Caco-2 (cell line): ENCODE measurements around the gene WDR1. TPM values are rescaled to one million over a fixed set of nuclear protein-coding genes. Genes with fewer than 3 reads are reported as not detected.

ENCODE experiments used
- BruUV-seq: library from RNA; stranded (reverse); fragments of 400-500 nt; replicated peaks from 2 replicates; lab custom pipeline; 2021; lab: Mats Ljungman, UMichigan
- CTCF ChIA-PET: fragments of 300-600 bp; sonication (Branson Sonifier 250); formaldehyde crosslinking; loops from one replicate; lab custom pipeline; 2022; ENCODE audit warnings: antibody characterized with exemption; lab: Charles Lee
- POLR2A ChIA-PET: fragments of 300-600 bp; sonication (Branson Sonifier 250); formaldehyde crosslinking; loops from one replicate; lab custom pipeline; 2022; ENCODE audit warnings: antibody characterized with exemption; lab: Charles Lee
- DNase-seq, 2 experiments: peaks; one replicate each; pipeline versions ENCODE4 v3.0.0 to v3.0.0-alpha.2; 2020 to 2022
- H3K27me3 ChIP-seq: replicated peaks from 2 replicates; pipeline ENCODE4 v1.6.0; 2011; ENCODE audit warnings: low read length; ENCODE audit not compliant: control insufficient read depth, insufficient read depth
- H3K36me3 ChIP-seq: 2 replicates; pipeline ENCODE4 v1.5.1; 2011; ENCODE audit warnings: low read length; ENCODE audit not compliant: control insufficient read depth, insufficient read depth
- H3K4me1 ChIP-seq: fragments of 250-450 bp; sonication (Bioruptor Pico); 2 replicates; pipeline ENCODE4 v1.5.1; 2020; ENCODE audit warnings: mild to moderate bottlenecking
- H3K4me3 ChIP-seq: 2 replicates; pipeline ENCODE4 v1.5.1; 2011; ENCODE audit warnings: low read depth, mild to moderate bottlenecking, control low read depth, low read length
- H3K9me3 ChIP-seq: fragments of 250-450 bp; sonication (Bioruptor Pico); 2 replicates; pipeline ENCODE4 v1.5.1; 2020; ENCODE audit warnings: mild to moderate bottlenecking, moderate library complexity
- H3K27ac Mint-ChIP-seq: one replicate; pipeline ENCODE4 v1.8.0; 2022; ENCODE audit warnings: mixed read lengths; ENCODE audit not compliant: unreplicated experiment
- H3K27me3 Mint-ChIP-seq: one replicate; pipeline ENCODE4 v1.8.0; 2022; ENCODE audit warnings: mixed read lengths; ENCODE audit not compliant: insufficient read depth, unreplicated experiment
- H3K36me3 Mint-ChIP-seq: one replicate; pipeline ENCODE4 v1.8.0; 2022; ENCODE audit warnings: mild to moderate bottlenecking, mixed read lengths; ENCODE audit not compliant: insufficient read depth, unreplicated experiment
- H3K4me1 Mint-ChIP-seq: one replicate; pipeline ENCODE4 v1.8.0; 2022; ENCODE audit warnings: low read depth, mixed read lengths; ENCODE audit not compliant: unreplicated experiment
- H3K4me3 Mint-ChIP-seq: one replicate; pipeline ENCODE4 v1.8.0; 2022; ENCODE audit warnings: mild to moderate bottlenecking, moderate library complexity, mixed read lengths; ENCODE audit not compliant: unreplicated experiment
- H3K9me3 Mint-ChIP-seq: one replicate; pipeline ENCODE4 v1.8.0; 2022; ENCODE audit warnings: mixed read lengths; ENCODE audit not compliant: unreplicated experiment
- intact Hi-C: fragments of 100-400 bp; cut with micrococcal nuclease; formaldehyde crosslinking; loops from one replicate; pipeline ENCODE4 v1.10.0; 2022; ENCODE audit not compliant: unreplicated experiment
- total RNA-seq: library from RNA; stranded (reverse); gene quantifications from 2 replicates; pipeline ENCODE4 v1.2.3, GENCODE V29; 2022
- TF ChIP-seq, protein P1 (sequence below), 2 experiments: fragments of 200-600 bp in 1 of 2; IDR thresholded peaks; 1 replicate in 1 of 2; 2 replicates in 1 of 2; pipeline versions ENCODE4 v1.5.1 to v1.8.0; 2011 to 2022; ENCODE audit warnings: antibody characterized with exemption in 1 of 2, control low read depth in 1 of 2, inconsistent platforms in 1 of 2, low read depth in 1 of 2, low read length in 1 of 2, mild to moderate bottlenecking in 1 of 2, moderate library complexity in 1 of 2; ENCODE audit not compliant: insufficient read depth in 1 of 2, severe bottlenecking in 1 of 2, unreplicated experiment in 1 of 2

WDR1 gene
- total RNA-seq, 1 experiment from 2014 or later, result 250 TPM

DNA sequence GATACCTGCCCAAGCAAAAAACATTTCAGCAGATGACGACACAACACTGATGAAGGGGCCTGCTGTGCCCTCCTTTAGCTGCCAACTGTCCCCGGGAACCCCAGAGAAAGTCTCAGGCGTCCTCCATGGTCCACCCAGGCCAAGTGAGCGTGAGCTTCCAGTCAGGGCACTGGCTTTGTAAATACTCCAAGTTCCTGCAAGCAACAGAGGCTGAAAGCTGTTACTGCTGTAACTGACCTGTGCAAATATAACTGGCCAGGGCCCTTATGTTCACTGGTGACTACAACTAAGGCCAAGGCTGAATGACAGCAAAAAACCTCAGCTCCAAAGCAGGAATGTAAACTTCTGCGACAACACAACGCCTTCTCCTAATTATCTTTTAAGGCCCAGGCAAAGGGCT, 8.2 kb downstream of the WDR1 start:
- Histone ChIP-seq H3K27me3 (no peaks in the 10 kb centered on the region), H3K4me3 (no peak overlapping the region), H3K9me3 (no peaks in the 10 kb centered on the region), H3K36me3 (peaks cover 9% of the 10 kb centered on the region), H3K4me1 (no peaks in the 10 kb centered on the region)
- BruUV-seq, result no TSS peak
- intact Hi-C loops, result no loop called here
- DNase-seq, result no peak
- Mint-ChIP-seq H3K27me3 (no peaks in the 10 kb centered on the region), H3K27ac (peak overlapping the region; percentile 32), H3K4me3 (no peak overlapping the region), H3K36me3 (peaks cover 88% of the 10 kb centered on the region), H3K9me3 (no peaks in the 10 kb centered on the region), H3K4me1 (peaks cover 19% of the 10 kb centered on the region)
- ChIA-PET CTCF (no interaction called here), POLR2A (interaction anchor here (0.8 kb wide), 1 partner anchor 8 kb away, joined by 3 read pairs; the partner anchor contains the start of gene WDR1)
- TF ChIP-seq, protein P1, sequence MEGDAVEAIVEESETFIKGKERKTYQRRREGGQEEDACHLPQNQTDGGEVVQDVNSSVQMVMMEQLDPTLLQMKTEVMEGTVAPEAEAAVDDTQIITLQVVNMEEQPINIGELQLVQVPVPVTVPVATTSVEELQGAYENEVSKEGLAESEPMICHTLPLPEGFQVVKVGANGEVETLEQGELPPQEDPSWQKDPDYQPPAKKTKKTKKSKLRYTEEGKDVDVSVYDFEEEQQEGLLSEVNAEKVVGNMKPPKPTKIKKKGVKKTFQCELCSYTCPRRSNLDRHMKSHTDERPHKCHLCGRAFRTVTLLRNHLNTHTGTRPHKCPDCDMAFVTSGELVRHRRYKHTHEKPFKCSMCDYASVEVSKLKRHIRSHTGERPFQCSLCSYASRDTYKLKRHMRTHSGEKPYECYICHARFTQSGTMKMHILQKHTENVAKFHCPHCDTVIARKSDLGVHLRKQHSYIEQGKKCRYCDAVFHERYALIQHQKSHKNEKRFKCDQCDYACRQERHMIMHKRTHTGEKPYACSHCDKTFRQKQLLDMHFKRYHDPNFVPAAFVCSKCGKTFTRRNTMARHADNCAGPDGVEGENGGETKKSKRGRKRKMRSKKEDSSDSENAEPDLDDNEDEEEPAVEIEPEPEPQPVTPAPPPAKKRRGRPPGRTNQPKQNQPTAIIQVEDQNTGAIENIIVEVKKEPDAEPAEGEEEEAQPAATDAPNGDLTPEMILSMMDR (IDR thresholded peaks at IDR 0.05; ENCODE audit: insufficient read depth in 1 of 2, low read depth in 1 of 2, low read length in 1 of 2, severe bottlenecking in 1 of 2, unreplicated experiment in 1 of 2), result no peak

DNA sequence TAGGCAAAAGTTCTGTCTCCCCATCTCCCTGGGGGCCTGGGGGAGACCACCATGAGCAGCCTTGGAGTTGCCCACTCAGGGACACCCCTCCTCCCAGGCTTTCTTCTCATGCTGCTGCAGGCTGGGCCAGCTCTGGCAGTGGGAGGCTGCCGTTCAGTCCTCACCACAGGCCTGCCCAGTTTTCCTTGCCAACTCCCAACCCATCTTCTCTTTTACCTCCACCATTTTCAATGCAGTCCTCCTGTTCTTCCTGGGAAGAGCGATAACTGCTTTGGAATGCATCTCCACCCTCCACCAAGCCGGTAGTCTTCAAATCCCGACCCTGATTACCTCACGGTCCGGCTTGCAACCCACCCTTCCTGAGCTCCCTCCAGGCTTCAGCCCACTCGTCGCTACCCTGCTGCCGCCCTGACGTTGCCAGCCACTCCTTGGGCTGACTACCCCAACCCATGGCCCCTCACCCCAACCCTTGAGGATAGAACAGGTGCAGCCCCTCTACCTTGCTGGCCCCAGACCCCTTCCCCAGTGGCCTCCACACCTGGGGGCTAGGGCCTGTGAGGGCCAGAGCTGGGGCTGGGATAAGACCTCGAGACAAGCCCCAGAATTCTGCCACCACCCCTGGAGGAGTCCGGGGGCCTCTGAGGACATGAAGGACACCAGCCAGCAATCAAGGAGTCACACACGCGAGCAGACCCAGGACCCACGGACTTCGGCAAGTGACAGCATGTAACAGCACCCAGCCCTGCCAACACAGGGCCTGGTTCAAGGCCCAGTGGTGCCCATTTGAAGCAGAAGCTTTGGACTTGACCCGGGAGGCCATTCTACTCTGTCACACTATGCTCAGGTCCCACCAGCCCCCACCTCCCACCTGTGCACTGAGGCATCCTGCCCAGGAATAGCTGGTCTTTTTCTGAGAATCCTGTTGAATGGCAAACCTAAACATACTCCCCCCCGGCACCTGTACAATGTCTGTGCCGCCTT, 9.2 kb downstream of the WDR1 start:
- Mint-ChIP-seq H3K27me3 (no peaks in the 10 kb centered on the region), H3K9me3 (no peaks in the 10 kb centered on the region), H3K4me3 (no peak overlapping the region), H3K36me3 (peaks cover 88% of the 10 kb centered on the region), H3K27ac (no peak overlapping the region), H3K4me1 (peaks cover 18% of the 10 kb centered on the region)
- TF ChIP-seq, protein P1 (IDR thresholded peaks at IDR 0.05; ENCODE audit: insufficient read depth in 1 of 2, low read depth in 1 of 2, low read length in 1 of 2, severe bottlenecking in 1 of 2, unreplicated experiment in 1 of 2), result no peak
- ChIA-PET POLR2A (interaction anchor here (1.0 kb wide), 1 partner anchor 9 kb away, joined by 3 read pairs; the partner anchor contains the start of gene WDR1), CTCF (no interaction called here)
- H3K36me3 ChIP-seq, result peaks cover 7% of the 10 kb centered on the region
- BruUV-seq, result no TSS peak
- no peaks in the 10 kb centered on the region for H3K27me3 ChIP-seq
- no peaks in the 10 kb centered on the region for H3K4me1 ChIP-seq
- no peak for DNase-seq
- H3K4me3 ChIP-seq, result no peak overlapping the region
- intact Hi-C loops, result no loop called here
- H3K9me3 ChIP-seq, result no peaks in the 10 kb centered on the region

DNA sequence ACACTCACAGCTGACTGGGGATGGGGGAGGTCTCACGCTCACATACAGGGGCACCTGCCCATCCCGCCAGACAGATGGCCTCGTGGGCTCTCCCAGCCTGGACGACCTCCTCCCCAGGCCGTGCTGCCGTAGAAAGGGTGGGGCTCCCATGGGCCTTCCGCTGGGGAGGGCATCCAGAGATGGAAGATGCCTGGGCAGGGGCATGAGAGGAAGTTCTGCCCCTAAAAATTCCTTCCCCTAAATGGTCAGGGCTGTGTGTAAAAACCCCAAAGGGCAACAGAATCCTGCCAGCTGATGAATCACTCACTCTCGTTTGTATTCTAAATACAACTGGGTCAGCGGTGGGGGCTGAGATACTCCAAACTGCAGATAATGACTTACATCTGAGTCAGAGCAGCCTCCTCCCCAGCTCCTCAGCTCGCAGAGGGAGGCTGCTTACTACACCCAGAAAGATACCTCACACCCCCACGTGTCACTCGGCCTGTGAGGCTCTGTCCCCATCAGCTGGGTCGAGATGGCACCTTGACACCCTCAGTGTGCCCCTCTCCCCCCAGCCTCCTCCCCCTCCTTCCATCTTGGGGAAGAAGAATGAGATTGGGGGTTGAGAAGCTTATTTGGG, 10.1 kb downstream of the WDR1 start:
- H3K4me3 ChIP-seq, result no peak overlapping the region
- CTCF ChIA-PET, result no interaction called here
- BruUV-seq, result no TSS peak

More for the DNA sequence above, 10.1 kb downstream of the WDR1 start:
- Mint-ChIP-seq H3K4me3 (no peak overlapping the region), H3K9me3 (no peaks in the 10 kb centered on the region), H3K4me1 (peaks cover 18% of the 10 kb centered on the region), H3K27me3 (no peaks in the 10 kb centered on the region), H3K36me3 (peaks cover 88% of the 10 kb centered on the region), H3K27ac (no peak overlapping the region)
- Histone ChIP-seq H3K4me1 (no peaks in the 10 kb centered on the region), H3K36me3 (peaks cover 7% of the 10 kb centered on the region), H3K27me3 (no peaks in the 10 kb centered on the region), H3K9me3 (no peaks in the 10 kb centered on the region)
- intact Hi-C loops, result no loop called here
- DNase-seq, result no peak
- POLR2A ChIA-PET, result interaction anchor here (1.0 kb wide), 1 partner anchor 10 kb away, joined by 3 read pairs; the partner anchor contains the start of gene WDR1
- TF ChIP-seq, protein P1 (IDR thresholded peaks at IDR 0.05; ENCODE audit: insufficient read depth in 1 of 2, low read depth in 1 of 2, low read length in 1 of 2, severe bottlenecking in 1 of 2, unreplicated experiment in 1 of 2), result no peak
